H1 (cell line): Measurements from ENCODE around the gene CAPN10.

ENCODE experiments used
- BRCA1 ChIP-seq: IDR thresholded peaks from 2 replicates; pipeline ENCODE4 v1.6.1; 2012; ENCODE audit warnings: low read depth, low read length, improper control_type of control experiment
- CHD1 ChIP-seq: IDR thresholded peaks from 2 replicates; pipeline ENCODE4 v1.6.1; 2012; ENCODE audit warnings: low read depth, low read length, improper control_type of control experiment
- NRF1 ChIP-seq: IDR thresholded peaks from 2 replicates; pipeline ENCODE4 v1.6.1; 2011; ENCODE audit warnings: mild to moderate bottlenecking, low read depth, low read length, improper control_type of control experiment
- SIN3A ChIP-seq, 2 experiments: IDR thresholded peaks in 1 of 2; conservative IDR thresholded peaks in 1 of 2; 2 replicates each; pipeline ENCODE4 v1.6.1; 2011 to 2012; ENCODE audit warnings: low read length in 2 of 2, improper control_type of control experiment in 1 of 2, low read depth in 1 of 2, mild to moderate bottlenecking in 1 of 2
- YY1 ChIP-seq: IDR thresholded peaks from 2 replicates; pipeline ENCODE4 v1.6.1; 2011; ENCODE audit warnings: low read depth, mild to moderate bottlenecking, low read length
- TF ChIP-seq, protein P1 (sequence below), 3 experiments: IDR thresholded peaks; 1 replicate in 2 of 3; 2 replicates in 1 of 3; pipeline versions ENCODE4 v1.5.1 to v1.6.1; 2011; ENCODE audit warnings: low read length in 3 of 3, mild to moderate bottlenecking in 3 of 3, inconsistent platforms in 2 of 3, low read depth in 1 of 3, moderate library complexity in 1 of 3; ENCODE audit not compliant: insufficient read depth in 1 of 3; ENCODE audit errors: control extremely low read depth in 1 of 3

DNA sequence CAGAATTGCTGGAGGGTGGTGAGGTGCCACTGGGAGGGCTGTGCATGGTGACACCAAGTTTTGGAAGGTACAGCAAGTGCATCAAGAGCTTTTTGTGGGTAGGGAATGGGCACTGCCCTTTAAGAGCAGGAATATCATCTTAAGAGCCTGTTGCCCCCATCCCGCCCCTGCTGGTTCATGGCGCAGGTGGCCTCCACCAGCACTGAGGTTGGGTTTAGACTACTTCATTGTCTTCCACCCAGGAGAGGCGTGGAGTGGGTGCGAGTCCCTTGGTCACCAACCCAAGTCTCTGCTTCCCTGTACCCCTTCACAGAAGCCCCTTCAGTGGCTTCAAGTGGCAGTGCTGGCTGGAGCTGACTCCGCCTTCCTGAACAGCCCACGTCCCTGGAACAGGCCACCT, 10.5 kb upstream of the CAPN10 start:
- TF ChIP-seq, protein P1, sequence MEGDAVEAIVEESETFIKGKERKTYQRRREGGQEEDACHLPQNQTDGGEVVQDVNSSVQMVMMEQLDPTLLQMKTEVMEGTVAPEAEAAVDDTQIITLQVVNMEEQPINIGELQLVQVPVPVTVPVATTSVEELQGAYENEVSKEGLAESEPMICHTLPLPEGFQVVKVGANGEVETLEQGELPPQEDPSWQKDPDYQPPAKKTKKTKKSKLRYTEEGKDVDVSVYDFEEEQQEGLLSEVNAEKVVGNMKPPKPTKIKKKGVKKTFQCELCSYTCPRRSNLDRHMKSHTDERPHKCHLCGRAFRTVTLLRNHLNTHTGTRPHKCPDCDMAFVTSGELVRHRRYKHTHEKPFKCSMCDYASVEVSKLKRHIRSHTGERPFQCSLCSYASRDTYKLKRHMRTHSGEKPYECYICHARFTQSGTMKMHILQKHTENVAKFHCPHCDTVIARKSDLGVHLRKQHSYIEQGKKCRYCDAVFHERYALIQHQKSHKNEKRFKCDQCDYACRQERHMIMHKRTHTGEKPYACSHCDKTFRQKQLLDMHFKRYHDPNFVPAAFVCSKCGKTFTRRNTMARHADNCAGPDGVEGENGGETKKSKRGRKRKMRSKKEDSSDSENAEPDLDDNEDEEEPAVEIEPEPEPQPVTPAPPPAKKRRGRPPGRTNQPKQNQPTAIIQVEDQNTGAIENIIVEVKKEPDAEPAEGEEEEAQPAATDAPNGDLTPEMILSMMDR (IDR thresholded peaks at IDR 0.05; ENCODE audit: control extremely low read depth in 1 of 3, insufficient read depth in 1 of 3, low read depth in 1 of 3, low read length in 3 of 3), result no peak
- TF ChIP-seq YY1 (no peak), BRCA1 (no peak), SIN3A (conservative IDR thresholded peaks at IDR 0.05 in 1 of 2, IDR thresholded peaks at IDR 0.05 in 1 of 2; ENCODE audit: low read depth in 1 of 2, low read length in 2 of 2) (no peak), CHD1 (no peak), NRF1 (no peak)
